Measurements from ENCODE around the gene ENTREP3.

The ENTREP3 gene

DNA sequence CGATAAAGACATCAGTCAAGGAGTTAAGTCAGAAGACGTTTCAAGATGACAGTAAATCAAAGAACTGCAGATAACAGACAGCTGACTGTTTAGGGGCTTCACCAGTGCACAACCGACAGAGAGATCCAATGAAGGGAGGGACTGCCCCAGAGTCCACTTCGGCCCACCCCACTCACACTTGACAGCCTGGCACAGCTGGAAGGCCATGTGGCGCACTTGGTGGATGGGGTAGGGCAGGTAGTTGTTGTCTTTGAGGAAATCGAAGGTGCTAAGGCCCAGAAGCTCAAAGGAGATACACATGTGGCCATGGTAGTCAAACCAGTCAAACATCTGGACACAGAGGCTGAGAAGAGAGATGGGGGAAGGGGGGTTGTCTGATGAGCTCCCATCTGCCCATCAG, 11.3 kb upstream of the ENTREP3 start:
- Histone ChIP-seq H3K79me2 (ENCODE audit: low read length) (peaks cover 17% of the 10 kb centered on the region), H3K4me1 (ENCODE audit: low read length) (peaks cover 6% of the 10 kb centered on the region), H4K20me1 (ENCODE audit: insufficient read depth, low read length) (no peaks in the 10 kb centered on the region), H3K9me3 (ENCODE audit: insufficient read depth, low read length) (no peaks in the 10 kb centered on the region), H3K27ac (ENCODE audit: low read length) (no peak overlapping the region), H3K27me3 (ENCODE audit: low read depth, low read length) (no peaks in the 10 kb centered on the region), H3K4me2 (ENCODE audit: low read length) (no peak overlapping the region), H2AFZ (ENCODE audit: low read depth, low read length) (no peak overlapping the region), H3K9ac (ENCODE audit: low read length) (no peak overlapping the region), H3K4me3 (ENCODE audit: low read length) (no peak overlapping the region), H3K36me3 (replicated peaks; ENCODE audit: low read depth, low read length) (peaks cover 75% of the 10 kb centered on the region)
- TF ChIP-seq, protein P1, sequence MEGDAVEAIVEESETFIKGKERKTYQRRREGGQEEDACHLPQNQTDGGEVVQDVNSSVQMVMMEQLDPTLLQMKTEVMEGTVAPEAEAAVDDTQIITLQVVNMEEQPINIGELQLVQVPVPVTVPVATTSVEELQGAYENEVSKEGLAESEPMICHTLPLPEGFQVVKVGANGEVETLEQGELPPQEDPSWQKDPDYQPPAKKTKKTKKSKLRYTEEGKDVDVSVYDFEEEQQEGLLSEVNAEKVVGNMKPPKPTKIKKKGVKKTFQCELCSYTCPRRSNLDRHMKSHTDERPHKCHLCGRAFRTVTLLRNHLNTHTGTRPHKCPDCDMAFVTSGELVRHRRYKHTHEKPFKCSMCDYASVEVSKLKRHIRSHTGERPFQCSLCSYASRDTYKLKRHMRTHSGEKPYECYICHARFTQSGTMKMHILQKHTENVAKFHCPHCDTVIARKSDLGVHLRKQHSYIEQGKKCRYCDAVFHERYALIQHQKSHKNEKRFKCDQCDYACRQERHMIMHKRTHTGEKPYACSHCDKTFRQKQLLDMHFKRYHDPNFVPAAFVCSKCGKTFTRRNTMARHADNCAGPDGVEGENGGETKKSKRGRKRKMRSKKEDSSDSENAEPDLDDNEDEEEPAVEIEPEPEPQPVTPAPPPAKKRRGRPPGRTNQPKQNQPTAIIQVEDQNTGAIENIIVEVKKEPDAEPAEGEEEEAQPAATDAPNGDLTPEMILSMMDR (IDR thresholded peaks at IDR 0.05; ENCODE audit: low read depth, low read length) = no peak
- TF ChIP-seq EZH2phosphoT487 (IDR thresholded peaks at IDR 0.05; ENCODE audit: low read depth) = no peak

DNA sequence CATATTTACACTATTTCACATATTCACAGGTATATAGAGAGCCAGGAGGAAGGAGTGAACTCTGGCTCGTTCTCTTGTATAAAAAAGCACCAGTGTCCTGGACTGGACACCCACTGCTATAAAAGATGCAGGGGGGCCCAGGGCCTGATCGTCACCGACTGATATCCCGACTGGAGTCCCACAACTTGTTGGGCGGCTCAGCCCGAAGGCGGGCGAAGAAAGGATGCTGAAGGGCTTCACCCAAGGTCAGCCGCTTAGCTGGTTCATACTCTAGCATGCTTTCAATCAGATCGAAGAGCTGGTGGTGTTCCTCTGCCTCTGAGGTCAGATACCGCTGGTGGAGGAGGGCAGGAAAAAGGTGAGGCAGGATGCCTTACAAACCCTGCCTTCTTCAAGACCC, 7.8 kb upstream of the ENTREP3 start:
- Histone ChIP-seq H3K9me3 (ENCODE audit: insufficient read depth, low read length) (no peaks in the 10 kb centered on the region), H3K4me1 (ENCODE audit: low read length) (peaks cover 14% of the 10 kb centered on the region), H3K36me3 (replicated peaks; ENCODE audit: low read depth, low read length) (peaks cover 55% of the 10 kb centered on the region)

GRCh38 chr1:155261852-155262673, 6.8 kb upstream of the ENTREP3 start, which contains the start of gene SCAMP3:
SCAMP3 (minus strand) TSS chr1:155262360; CDS start chr1:155262151, 209 bp downstream.
- no peaks in the 10 kb centered on the region for H3K27me3 ChIP-seq (ENCODE audit: low read depth, low read length)
- TF ChIP-seq, protein P1 (IDR thresholded peaks at IDR 0.05; ENCODE audit: low read depth, low read length) = no peak
- no peak for TF ChIP-seq EZH2phosphoT487 (IDR thresholded peaks at IDR 0.05; ENCODE audit: low read depth)
- peak within 1 kb of the TSS; percentile 89 for H3K9ac ChIP-seq (ENCODE audit: low read length)
- H3K4me2 ChIP-seq (ENCODE audit: low read length) = peak within 1 kb of the TSS; percentile 94
- H3K79me2 ChIP-seq (ENCODE audit: low read length) = peaks cover 20% of the 10 kb centered on the region
- peak within 1 kb of the TSS; percentile 85 for H3K4me3 ChIP-seq (ENCODE audit: low read length)
- peaks cover 52% of the 10 kb centered on the region for H3K36me3 ChIP-seq (replicated peaks; ENCODE audit: low read depth, low read length)
- peaks cover 14% of the 10 kb centered on the region for H3K4me1 ChIP-seq (ENCODE audit: low read length)
- H3K27ac ChIP-seq (ENCODE audit: low read length) = peak within 1 kb of the TSS; percentile 62
- H3K9me3 ChIP-seq (ENCODE audit: insufficient read depth, low read length) = no peaks in the 10 kb centered on the region
- H4K20me1 ChIP-seq (ENCODE audit: insufficient read depth, low read length) = no peaks in the 10 kb centered on the region
- H2AFZ ChIP-seq (ENCODE audit: low read depth, low read length) = peak within 1 kb of the TSS; percentile 30; the same call in 1 of the 2 replicates

More for the DNA sequence above, 7.8 kb upstream of the ENTREP3 start:
- Histone ChIP-seq H3K4me3 (ENCODE audit: low read length) (no peak overlapping the region), H4K20me1 (ENCODE audit: insufficient read depth, low read length) (no peaks in the 10 kb centered on the region), H3K27ac (ENCODE audit: low read length) (peak overlapping the region; percentile 53; the same call in 1 of the 2 replicates), H2AFZ (ENCODE audit: low read depth, low read length) (no peak overlapping the region), H3K9ac (ENCODE audit: low read length) (no peak overlapping the region), H3K27me3 (ENCODE audit: low read depth, low read length) (no peaks in the 10 kb centered on the region), H3K79me2 (ENCODE audit: low read length) (peaks cover 20% of the 10 kb centered on the region), H3K4me2 (ENCODE audit: low read length) (no peak overlapping the region)
- no peak for TF ChIP-seq EZH2phosphoT487 (IDR thresholded peaks at IDR 0.05; ENCODE audit: low read depth)
- TF ChIP-seq, protein P1 (IDR thresholded peaks at IDR 0.05; ENCODE audit: low read depth, low read length) = no peak

DNA sequence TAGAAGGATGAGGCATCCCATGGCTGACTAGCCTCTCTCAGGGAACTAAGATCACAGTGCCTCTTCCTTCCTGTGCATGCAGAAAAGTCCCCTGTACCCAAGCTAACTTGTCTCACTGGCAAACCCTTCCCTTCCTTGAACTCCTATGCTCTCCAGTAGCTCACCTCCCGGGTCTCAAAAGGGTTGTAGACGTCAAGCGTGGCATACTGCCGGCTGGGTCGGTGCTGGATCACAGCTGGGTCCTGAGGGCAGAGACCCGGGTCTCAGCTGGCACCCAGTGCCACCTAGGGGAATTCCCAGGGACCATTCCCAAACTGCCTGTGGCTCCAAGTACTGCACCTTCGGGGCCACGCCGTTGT, 6.2 kb upstream of the ENTREP3 start:
- H3K27me3 ChIP-seq (ENCODE audit: low read depth, low read length) = no peaks in the 10 kb centered on the region
- H3K9me3 ChIP-seq (ENCODE audit: insufficient read depth, low read length) = no peaks in the 10 kb centered on the region
- no peak overlapping the region for H2AFZ ChIP-seq (ENCODE audit: low read depth, low read length)
- H3K9ac ChIP-seq (ENCODE audit: low read length) = peak overlapping the region; percentile 89
- H3K4me3 ChIP-seq (ENCODE audit: low read length) = peak overlapping the region; percentile 85
- H3K4me1 ChIP-seq (ENCODE audit: low read length) = peaks cover 14% of the 10 kb centered on the region
- H3K4me2 ChIP-seq (ENCODE audit: low read length) = peak overlapping the region; percentile 94
- TF ChIP-seq, protein P1 (IDR thresholded peaks at IDR 0.05; ENCODE audit: low read depth, low read length) = no peak
- TF ChIP-seq EZH2phosphoT487 (IDR thresholded peaks at IDR 0.05; ENCODE audit: low read depth) = no peak
- peaks cover 49% of the 10 kb centered on the region for H3K36me3 ChIP-seq (replicated peaks; ENCODE audit: low read depth, low read length)
- peak overlapping the region; percentile 62 for H3K27ac ChIP-seq (ENCODE audit: low read length)
- no peaks in the 10 kb centered on the region for H4K20me1 ChIP-seq (ENCODE audit: insufficient read depth, low read length)
- peaks cover 20% of the 10 kb centered on the region for H3K79me2 ChIP-seq (ENCODE audit: low read length)
